Stimulated activated CD4-positive, alpha-beta T cell treated with anti-CD3 and anti-CD28 coated beads, Interleukin-2, amount 100 ng/mL, for 24 hours (primary cell): Measurements from ENCODE around the gene RFX7.

Source experiments
- DNase-seq, 2 donors: peaks; one replicate each; pipeline ENCODE4 v3.0.0-alpha.2; 2020

Gene RFX7

GRCh38 chr15:56042982-56043980 is 200.4 kb downstream of the RFX7 start:
- DNase-seq: peak in 1 of 2 donors; percentile 33

GRCh38 chr15:56042498-56042897 is 201.2 kb downstream of the RFX7 start:
- no peak for DNase-seq

- no peak for DNase-seq
Measured at GRCh38 chr15:56042031-56042430, 201.6 kb downstream of the RFX7 start.

- peak; percentile 20 for DNase-seq
Measured at GRCh38 chr15:56040081-56041035, 203.3 kb downstream of the RFX7 start.

- DNase-seq: no peak
Measured at GRCh38 chr15:56038707-56039106, 205.0 kb downstream of the RFX7 start.

- DNase-seq: peak in 1 of 2 donors; percentile 28
Measured at GRCh38 chr15:56038015-56038414, 205.7 kb downstream of the RFX7 start.
